GM21786 (cell line): ENCODE results near the gene CCDC88C.

Experiments used
- ATAC-seq: cut with Tn5 transposase; IDR thresholded peaks from one replicate; pipeline ENCODE4 v1.9.1; 2021; ENCODE audit not compliant: unreplicated experiment

Gene CCDC88C

DNA sequence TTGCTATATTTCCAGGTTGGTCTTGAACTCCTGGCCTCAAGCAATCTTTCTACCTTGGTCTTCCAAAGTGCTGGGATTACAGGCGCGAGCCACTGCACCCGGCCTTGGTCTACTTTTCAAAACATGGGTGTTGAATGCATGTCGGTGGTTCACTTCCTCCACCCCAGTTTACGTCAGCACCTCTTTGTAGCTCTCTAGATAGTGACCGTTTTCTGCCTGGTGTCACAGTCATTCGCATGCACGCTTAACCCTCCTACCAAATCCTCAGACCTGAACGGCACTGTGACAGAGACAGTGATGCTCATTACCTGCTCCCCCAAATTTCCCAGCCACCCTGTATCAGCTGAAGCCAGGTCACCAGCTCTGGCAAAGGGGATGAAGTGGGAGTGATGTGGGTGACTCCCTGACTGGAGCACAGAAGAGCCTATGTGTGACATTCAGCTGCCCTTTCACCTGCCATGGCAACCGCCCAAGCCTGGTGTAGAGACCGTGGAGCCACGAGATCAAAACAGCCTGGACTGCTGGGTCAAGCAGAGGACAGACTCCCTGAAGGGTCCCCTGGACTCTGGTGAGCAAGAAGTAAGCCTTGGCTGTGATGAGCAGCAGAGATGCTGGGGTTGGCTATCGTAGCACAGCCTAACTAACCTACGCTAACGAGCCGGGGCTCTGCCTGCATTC, 106.9 kb downstream of the CCDC88C start:
- no peak for ATAC-seq

DNA sequence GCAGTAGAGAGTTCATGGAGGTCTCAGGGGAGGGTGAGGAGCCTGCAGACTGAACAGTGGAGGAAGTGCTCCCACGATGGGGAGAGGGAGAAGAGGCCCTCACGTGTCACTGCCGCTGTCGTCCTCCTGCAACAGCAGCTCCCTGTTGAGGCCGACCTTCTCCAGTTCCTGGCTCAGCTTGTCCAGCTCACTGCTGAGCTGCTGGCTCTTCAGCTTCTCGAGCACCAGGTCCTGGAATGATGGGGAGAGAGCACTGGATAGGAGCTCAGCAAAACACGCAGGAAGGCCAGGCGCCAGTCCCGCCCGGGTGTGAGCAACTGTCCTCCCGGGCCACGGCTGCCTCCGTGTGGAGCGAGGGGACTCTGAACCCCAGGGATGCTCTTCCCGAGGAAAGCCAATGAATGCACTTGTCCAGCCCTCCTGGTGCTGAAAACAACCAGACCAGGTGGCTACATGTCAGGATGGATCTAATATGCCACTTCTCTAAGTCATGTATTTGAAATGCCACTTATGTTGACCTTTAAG, 107.8 kb downstream of the CCDC88C start:
- ATAC-seq: no peak

DNA sequence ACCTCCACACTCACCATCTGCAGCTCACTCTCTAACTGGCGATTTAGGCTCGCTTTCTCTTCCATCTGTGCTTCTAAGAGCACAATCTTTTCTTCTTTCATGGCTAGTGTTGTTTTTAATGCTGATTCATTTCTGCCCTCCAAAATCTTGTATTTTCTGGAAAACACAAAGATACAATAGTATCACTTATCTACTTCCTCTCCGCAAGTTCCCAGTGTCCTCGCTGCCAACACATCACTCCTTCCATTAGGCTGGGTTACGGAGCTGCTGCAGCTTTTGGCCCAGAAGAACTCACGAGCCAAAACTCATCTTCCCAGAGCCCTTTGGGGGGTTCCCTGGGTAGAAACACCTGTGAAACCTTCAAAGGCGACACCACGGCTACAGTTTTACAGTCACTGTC, 109.3 kb downstream of the CCDC88C start:
- no peak for ATAC-seq

DNA sequence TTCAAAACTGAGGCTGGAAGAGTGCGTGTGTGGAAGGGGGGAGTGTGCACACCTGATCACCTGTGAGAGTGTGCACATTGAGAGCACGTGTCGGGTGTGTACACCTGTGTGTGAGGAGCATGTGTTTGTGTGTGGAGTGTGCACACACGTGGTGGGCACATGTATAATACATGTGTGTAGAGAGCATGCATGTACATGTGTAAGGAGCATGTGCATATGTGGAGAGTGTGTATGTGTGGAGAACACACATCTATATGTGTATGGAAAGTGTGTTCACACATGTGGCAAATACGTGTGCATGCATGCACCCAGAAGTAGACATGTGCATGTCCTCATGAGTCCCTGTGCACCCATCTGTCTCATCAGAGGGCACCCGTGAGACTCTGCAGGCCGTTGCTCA, 110.0 kb downstream of the CCDC88C start:
- no peak for ATAC-seq

DNA sequence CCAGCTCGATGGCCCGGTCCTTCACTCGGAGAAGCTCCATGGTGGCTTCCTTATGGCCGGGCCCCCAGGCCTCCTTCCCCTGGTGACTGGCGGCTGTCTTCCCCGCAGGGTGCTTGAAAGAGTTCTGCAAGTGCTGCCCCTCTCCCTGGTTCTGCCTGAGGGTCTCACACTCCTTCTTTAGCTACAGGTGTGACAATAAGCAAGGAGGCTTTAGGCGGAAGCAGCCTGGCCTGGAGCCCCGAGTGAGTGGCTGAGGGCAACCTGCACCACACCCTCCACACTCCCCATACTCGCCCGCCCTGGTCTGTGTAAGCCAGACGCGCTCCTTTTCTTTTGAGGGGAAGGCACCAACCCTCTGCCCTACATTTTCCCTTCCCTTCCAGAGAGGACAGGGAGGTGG, 110.6 kb downstream of the CCDC88C start:
- no peak for ATAC-seq

DNA sequence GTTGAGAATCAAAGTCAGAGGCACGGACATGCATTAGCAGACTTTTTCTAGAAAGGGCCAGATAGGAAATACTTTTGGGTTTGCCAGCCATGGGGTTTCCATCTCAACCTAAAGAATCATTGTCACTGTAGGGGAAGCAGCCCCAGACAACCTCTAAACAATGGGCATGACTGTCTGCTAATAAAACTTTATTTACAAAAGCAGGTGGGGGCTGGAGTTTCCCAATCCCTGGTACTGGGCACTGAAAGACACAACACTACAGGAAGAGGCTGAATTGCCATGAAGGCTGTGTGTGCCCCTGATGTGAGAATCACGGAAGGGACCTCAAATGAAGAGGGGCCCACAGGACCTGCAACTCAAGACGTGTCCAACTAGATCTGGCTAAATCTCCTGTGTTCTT, 111.1 kb downstream of the CCDC88C start:
- ATAC-seq: no peak

DNA sequence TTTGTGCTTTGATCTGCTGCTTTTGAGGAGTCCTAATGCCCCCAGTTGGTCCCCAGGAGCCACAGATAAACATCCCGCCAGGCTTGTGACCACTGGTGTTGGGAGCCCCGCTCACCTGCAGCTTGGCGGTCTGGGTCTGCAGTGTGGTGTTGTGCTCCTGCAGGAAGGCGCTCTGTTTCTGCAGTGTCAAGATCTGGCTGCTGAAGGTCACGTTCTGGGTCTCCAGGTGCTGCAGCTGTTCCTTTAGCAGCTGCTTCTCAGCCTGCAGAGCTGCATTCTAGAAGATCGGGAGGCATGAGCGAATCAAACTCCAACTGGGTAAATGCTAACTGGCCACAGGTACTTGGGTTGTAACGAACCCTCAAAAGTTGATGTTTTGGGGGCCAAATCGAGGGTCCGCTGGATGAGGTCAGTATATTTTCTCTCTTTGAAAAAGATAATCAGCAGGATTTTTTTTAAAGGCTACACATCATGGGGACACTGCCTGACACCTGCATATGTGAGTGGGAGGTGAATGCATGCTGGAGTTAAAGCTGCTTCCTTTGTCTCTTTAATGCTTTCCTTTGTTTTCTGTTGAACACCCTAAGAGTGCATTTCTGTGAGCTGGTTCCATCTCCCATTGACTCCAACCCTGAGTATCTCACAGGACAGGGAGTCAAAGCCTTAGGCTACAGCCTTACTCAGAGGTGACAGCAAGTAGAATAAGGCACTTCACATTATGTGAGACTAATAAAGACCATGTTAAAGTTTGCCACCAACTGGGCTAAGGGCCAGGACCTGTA, 111.8 kb downstream of the CCDC88C start:
- no peak for ATAC-seq

DNA sequence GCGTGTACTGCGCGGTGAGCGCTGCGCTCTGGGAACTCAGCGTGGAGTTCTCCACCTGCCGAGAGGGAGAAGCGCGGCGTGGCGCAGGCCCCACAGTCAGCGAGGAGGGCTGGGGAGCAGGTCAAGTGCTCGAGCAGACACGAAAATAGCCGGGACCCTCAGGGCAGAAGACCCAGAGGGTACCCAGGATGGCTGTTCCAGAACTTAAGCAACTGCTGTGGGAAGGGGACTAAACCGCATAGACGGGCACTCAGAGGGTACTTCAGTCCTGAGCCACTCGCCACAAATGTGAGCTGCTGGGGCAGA, 113.7 kb downstream of the CCDC88C start:
- no peak for ATAC-seq

DNA sequence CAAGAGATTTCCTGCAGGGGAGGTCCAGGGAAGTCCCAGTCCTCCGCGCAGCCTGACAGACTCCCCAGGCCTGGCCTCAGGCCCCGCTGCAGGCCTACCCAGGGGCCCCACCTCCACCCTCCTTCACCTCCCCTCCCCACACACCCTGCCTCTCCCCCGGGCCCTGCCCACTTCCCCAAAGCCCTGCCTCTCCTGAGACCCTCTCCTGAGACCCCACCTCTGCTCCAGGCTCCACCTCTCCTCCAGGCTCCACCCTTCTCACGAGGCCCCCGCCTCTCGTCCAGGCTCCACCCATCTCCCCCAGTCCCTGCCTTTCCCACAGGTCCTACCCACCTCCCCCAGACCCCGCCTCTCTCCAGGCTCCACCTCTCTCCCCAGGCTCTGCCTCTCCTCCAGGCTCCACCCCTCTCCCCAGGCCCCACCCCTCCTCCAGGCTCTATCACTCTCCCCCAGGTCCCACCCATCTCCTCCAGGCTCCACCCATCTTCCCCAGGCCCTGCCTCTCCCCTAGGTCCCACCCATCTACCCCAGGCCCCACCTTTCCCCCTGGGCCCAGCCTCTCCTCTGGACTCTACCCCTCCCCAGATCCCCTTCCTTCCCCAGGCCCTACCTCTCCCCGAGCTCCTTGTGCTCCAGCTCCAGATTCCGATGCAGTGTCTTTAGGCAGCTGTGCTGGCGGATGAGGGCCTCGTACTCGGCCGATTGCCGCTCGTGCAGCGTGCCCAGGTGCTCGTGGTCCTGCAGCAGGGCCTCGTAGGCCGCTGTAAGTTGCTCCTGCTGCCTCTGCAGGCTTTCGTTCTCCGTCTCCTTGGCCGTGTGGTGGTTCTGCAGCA, 114.3 kb downstream of the CCDC88C start:
- ATAC-seq: peak; percentile 62

DNA sequence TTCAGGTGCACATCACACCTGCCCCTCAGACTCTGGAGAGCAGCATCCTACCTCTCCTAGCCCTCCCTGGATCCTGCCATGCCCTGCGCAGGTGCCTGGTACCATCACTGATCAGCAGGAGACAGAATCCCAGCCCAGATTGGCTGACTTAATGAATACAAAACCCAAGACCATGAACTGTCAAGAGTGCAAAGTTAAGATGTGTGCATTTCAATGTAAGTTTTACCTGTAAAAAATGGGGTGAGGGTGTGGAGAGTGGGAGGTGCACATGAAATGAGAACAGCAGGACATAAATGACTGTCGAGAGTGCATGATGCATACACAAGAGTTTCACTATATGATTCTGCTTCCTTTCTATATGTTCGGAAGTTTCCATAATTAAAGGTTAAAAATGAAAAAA, 115.2 kb downstream of the CCDC88C start:
- no peak for ATAC-seq

DNA sequence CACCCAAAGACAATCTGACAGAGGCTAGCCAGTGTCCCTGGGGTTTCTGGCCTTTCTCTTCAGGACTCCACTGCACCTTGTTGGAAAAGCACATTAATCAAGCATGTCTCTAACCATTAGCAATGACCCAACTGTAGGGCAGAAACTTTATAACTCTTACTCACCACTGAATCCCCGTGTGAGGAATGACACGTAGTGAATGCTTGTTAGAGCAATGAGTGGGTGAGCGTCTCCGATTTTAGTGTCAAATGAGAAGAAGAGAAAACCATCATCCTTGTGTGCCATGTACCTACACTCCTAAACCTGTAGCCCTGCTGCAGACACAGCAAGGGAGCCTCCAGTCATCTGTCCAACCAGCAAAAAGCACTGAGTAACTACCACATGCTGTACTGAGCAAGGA, 116.7 kb downstream of the CCDC88C start:
- no peak for ATAC-seq

DNA sequence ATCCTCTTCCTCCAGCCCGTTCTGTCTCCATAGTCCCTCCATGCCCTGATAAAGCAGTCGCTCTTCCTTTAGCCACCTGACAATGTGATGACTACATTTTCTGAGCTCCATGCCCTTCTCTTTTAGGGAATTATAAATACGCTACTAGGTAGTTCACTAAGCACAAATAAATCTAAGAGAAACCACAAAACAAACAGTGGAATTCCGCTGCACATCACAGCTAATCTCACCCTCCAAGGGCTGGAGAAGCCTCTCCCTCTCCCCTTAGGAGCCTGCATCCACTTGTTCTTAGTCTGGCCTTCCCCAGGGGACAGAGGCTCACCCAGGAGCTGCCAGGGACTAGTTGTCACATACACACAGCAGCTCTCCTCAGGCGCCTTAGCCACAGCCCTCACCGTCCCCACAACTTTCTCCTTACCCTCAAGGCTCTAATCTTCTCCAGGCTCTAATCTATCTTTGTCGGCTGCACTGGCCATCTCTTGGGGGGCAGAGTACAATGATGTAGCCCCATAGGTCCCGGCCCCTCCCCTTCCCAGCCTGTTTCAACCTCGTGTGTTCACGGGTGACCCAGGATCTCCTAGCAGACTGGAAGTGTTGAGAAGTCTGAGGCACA, 117.2 kb downstream of the CCDC88C start:
- ATAC-seq: no peak

DNA sequence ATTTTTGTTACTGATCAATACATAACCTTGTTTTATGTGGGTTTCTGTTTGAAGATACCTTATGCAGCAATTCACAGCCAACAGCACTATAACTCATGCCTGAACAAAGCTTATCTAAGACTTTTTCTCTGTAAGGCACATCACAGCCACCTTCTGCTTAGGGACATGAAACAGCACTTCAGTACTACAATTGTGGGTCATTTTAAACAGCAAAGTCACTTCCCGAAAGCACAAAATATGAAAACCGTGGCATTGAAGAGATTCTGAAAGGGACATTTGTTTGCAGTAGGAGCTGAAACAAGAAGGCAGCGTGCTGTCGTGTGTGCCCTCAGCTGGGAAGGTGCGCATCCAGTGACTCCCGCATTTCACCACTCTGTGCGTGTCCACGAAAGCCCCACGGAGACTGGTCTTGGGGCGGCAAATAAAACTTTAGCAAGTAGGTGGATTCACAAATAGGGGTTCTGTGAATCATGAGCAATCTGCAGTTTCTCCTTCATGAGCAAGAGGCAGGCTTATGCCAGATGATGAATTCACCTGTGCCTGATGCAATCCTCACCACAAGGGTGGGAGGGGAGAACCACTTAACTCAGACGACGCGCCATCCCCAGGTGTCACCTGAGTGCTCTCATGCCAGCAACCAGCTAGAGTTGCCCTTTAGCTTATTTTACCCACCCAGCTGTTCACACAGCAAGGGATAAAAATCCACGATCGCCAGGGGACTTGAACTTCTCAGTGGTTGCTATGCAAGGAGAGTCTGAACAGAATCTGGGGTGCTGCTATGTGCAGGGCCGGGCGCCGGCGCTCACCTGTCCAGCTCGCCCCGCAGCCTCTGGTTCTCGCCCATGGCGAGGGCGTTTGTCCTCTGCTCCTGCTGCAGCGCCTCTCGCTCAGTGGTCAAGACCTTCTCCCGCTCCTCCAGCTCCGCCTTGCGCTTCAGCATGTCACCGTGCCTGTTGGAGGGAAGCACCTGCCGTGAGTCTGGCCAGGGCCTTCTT, 118.2 kb downstream of the CCDC88C start:
- ATAC-seq: no peak

DNA sequence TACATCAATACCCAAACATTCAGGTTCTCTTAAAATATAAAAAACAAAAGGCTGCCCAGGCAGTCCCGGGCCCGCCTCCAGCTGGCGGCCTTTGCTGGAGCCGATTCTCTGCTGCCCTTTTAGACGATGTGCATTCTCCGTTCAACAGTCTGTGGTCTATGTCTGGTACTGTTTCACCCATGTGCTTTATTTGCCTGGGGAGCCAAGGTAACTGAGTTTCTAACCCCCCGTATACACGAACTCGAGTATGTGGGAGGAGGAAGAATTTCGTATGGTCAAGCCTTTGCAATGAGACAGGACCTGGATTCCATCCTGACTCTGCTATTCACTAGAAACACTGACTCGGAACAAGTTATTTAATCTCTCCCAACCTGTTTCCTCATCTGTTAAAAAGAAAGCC, 119.0 kb downstream of the CCDC88C start:
- no peak for ATAC-seq

DNA sequence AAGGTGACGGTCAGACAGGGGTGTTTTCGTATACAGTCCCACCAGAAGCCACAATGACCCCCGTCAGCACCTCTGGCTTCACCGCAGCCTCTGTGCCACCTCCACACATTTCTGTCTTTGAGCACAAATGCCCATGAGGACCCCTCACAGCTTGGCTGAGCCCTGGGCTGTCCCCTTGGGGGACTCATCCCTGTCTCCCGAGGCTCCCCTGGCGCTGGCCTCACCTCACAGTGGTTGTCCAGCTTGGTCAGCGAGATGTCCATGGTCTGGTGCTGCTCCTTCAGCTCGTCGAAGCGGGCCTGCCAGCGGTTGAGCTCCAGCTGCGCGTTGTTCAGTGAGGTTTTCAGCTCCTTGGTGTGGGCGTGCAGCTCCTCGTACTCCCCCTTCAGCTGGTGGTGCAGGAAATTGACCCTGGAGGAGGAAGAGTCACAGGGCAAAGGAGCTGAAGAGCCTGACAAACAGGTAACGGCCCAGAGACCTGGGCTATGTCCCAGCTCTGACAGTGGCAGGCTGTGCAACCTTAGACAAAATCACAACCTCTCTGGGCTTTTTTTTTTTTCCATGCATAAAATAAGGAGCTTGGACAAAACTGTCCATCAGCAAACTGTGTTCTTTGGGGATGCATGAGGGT, 120.4 kb downstream of the CCDC88C start:
- no peak for ATAC-seq

DNA sequence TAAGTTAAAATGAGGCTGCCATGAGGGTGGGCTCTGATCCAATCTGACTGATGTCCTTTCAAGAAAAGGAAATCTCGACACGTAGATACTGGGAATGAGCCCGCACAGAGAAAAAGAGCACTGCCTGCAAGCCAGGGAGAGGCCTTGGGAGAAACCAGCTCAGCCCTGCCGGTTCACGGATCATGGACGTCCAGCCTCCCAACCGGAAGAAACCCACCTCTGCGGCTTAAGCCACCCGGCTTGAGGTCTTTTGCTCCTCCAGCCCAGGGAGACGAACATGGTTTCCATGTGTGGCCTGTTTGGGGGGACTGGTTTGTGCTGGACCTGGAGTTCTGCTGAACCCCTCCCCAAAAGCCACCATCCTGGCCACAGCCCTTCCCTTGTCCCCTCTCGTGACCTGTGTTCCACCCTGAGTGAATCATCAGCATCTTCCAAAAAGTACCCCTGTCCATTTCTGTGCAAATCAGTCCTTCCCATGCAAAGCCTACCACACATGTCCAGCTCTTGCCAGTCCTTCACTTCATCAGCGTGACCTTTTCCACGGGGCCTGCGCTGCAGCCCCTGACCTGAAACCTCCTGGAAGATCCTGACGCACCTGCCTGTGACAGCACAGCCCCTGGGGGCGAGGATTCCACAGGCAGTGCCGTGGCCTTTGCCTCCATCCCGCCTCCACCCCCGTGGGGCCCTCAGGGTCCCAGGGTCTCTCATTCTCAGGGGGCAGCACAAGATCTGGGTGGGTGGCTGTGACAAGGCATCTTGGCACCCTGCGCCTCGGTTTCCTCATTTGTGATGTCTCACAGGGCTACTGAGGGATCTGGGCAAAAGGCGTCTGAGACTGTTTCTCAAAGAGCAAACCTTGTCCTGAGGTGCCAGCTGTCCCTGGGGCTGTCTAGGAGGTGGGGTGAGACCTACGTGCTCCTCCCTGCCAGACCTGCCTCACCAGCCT, 121.5 kb downstream of the CCDC88C start:
- ATAC-seq: no peak

DNA sequence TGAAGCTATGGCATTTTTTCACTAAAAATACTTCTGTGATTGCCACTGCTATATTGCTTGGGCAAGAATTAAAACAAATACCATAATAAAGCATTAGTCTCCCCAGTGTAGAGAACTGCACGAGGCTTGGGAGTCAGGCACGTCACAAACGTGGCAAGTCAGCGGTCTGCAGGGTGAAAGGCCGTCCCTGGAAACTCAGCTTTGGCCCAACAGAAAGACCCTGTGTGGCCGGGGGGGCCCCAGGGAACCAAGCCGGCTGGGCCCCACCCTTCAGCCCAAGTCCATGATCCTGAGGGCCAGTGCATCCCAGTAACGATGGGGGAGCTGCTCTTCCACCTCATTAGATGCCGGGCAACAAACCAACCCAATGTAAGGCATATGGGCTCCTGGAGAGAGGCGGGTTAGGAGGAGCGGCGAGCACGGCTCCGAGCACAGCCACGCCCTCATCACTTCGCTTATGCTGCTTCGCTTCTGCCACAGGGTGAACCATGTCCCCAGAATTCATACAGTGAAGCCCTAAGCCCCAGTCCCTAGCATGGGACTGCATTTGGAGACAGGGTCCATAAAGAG, 122.3 kb downstream of the CCDC88C start:
- no peak for ATAC-seq

DNA sequence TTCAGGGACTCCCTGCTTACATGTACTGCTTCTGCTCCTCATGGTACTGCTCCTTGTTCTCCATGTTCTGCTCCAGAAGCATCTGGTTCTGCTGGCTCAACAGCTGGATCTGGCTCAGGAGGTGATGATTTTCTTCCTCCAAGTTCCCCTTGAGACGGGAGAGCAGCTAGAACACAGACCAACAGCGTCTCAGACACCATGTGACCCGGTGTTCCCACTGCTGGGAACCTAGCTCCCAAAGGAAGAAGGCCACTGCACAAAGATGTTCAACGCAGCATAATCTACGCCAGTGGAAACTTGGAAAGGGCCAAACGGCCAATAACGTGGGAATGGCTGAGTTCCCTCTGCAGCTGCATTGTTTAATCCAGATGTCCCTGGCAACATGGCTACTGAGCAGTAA, 123.5 kb downstream of the CCDC88C start:
- ATAC-seq: no peak
